Prostate gland (tissue), 2 donors: ENCODE measurements around the gene S1PR1.

Source experiments
- POLR2A ChIP-seq: fragments of 450-650 bp; IDR thresholded peaks from one replicate; pipeline ENCODE4 v1.6.1; 2016; ENCODE audit warnings: antibody characterized with exemption, mild to moderate bottlenecking
- TF ChIP-seq, protein P1 (sequence below), 4 experiments: fragments of 200-600 bp in 2 of 4; fragments of 450-650 bp in 2 of 4; sonication (generic) in 2 of 4; IDR thresholded peaks; 1 replicate in 3 of 4; 2 replicates in 1 of 4; pipeline ENCODE4 v1.5.1; 2016 to 2019; ENCODE audit warnings: antibody characterized with exemption in 4 of 4, mild to moderate bottlenecking in 2 of 4, moderate library complexity in 2 of 4

DNA sequence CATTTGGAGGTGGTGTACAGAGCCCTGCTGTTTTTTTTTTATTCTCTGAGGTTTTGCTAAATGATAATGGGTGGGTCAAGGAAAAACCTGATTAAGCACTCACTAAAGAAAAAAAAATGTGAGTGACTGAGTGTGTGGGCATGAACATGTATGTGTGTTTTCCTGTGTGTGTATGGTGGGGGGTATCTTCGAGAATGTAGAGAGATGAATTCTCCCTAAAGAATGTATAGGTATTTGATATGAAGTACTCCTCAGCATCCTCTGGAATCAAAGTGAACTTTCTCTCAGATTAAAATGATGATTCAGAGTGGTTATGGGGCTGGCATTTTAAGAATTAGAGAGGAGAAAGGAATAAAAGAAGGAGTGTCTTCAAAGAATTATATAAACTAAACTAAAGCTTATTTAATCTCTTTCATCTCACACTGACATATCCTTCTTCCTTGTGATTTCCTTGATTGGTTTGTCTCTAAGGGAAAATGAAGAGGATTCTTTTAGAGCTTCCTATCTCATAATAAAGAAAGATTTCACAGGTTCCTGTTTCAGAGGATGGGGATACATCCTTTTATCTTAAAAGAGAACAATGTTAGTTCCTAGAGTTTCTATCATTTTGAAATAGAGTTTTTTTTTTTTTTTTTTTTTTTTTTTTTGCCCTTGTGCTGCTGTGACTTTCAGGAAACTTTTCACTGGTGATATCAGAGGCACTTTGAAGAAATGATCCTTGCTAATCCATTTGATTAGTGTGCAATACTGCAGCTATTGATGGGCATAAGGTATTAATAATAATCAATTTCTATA lies 23.9 kb downstream of the S1PR1 start:
- TF ChIP-seq, protein P1, sequence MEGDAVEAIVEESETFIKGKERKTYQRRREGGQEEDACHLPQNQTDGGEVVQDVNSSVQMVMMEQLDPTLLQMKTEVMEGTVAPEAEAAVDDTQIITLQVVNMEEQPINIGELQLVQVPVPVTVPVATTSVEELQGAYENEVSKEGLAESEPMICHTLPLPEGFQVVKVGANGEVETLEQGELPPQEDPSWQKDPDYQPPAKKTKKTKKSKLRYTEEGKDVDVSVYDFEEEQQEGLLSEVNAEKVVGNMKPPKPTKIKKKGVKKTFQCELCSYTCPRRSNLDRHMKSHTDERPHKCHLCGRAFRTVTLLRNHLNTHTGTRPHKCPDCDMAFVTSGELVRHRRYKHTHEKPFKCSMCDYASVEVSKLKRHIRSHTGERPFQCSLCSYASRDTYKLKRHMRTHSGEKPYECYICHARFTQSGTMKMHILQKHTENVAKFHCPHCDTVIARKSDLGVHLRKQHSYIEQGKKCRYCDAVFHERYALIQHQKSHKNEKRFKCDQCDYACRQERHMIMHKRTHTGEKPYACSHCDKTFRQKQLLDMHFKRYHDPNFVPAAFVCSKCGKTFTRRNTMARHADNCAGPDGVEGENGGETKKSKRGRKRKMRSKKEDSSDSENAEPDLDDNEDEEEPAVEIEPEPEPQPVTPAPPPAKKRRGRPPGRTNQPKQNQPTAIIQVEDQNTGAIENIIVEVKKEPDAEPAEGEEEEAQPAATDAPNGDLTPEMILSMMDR (IDR thresholded peaks at IDR 0.05): no peak
- no peak for TF ChIP-seq POLR2A
